ENCODE measurements around the gene STS. TPM values are rescaled to one million over a fixed set of nuclear protein-coding genes. Genes with fewer than 3 reads are reported as not detected.

STS gene
- total and polyA plus RNA-seq, 8 donors = 1.1 to 8.7 (median 2.6) TPM

GRCh38 chrX:7127056-7127455 is 20.5 kb upstream of the STS start:
- FAIRE-seq (no peak), ATAC-seq (no peak), DNase-seq (no peak)
- Histone ChIP-seq H3K9me3 (no peaks in the 10 kb centered on the region), H3K27me3 (no peaks in the 10 kb centered on the region), H3K4me1 (peaks cover 0 to 17% (median 0%) of the 10 kb centered on the region in 3 donors), H3K4me3 (no peak overlapping the region), H3K27ac (no peak overlapping the region), H3K36me3 (no peaks in the 10 kb centered on the region)
- WGBS, 2 donors = 67 to 87% methylated on average over 2 of the region's 2 CpGs
- TF ChIP-seq, protein P1, sequence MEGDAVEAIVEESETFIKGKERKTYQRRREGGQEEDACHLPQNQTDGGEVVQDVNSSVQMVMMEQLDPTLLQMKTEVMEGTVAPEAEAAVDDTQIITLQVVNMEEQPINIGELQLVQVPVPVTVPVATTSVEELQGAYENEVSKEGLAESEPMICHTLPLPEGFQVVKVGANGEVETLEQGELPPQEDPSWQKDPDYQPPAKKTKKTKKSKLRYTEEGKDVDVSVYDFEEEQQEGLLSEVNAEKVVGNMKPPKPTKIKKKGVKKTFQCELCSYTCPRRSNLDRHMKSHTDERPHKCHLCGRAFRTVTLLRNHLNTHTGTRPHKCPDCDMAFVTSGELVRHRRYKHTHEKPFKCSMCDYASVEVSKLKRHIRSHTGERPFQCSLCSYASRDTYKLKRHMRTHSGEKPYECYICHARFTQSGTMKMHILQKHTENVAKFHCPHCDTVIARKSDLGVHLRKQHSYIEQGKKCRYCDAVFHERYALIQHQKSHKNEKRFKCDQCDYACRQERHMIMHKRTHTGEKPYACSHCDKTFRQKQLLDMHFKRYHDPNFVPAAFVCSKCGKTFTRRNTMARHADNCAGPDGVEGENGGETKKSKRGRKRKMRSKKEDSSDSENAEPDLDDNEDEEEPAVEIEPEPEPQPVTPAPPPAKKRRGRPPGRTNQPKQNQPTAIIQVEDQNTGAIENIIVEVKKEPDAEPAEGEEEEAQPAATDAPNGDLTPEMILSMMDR (IDR thresholded peaks at IDR 0.05) = no peak
- intact Hi-C loops (cut with DNase I) = no loop called here

DNA sequence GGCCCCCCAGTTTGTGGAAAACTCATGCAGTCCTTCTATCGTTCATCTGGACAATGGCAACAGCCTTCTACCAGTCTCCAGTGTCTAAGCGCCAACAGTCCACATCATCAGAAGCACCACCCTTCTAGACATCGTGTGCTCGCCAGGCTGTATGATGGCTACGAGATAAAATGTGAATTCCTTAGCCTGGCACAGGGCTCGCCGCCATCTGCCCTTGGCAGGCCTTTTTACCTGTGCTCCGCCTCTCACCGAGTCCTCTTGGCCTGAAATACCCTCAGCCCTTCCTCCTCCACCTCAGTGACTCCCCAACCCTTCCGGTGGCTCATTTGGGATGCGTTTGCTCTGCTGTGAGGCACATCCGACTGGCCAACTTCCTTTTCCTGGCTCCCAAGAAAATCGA is 15.9 kb upstream of the STS start:
- H3K9me3 ChIP-seq = no peaks in the 10 kb centered on the region
- WGBS, 2 donors = 75 to 77% methylated on average over 13 of the region's 13 CpGs
- no peaks in the 10 kb centered on the region for H3K36me3 ChIP-seq
- peak overlapping the region; percentile 13 to 77 (median 64) for H3K27ac ChIP-seq
- no peak overlapping the region for H3K4me3 ChIP-seq
- DNase-seq (no peak), FAIRE-seq (no peak), ATAC-seq (peak; percentile 12 to 33 (median 22))
- peaks cover 5 to 29% (median 12%) of the 10 kb centered on the region in 3 donors for H3K4me1 ChIP-seq
- intact Hi-C loops (cut with DNase I) = no loop called here
- TF ChIP-seq, protein P1 (IDR thresholded peaks at IDR 0.05) = no peak
- H3K27me3 ChIP-seq = no peaks in the 10 kb centered on the region

DNA sequence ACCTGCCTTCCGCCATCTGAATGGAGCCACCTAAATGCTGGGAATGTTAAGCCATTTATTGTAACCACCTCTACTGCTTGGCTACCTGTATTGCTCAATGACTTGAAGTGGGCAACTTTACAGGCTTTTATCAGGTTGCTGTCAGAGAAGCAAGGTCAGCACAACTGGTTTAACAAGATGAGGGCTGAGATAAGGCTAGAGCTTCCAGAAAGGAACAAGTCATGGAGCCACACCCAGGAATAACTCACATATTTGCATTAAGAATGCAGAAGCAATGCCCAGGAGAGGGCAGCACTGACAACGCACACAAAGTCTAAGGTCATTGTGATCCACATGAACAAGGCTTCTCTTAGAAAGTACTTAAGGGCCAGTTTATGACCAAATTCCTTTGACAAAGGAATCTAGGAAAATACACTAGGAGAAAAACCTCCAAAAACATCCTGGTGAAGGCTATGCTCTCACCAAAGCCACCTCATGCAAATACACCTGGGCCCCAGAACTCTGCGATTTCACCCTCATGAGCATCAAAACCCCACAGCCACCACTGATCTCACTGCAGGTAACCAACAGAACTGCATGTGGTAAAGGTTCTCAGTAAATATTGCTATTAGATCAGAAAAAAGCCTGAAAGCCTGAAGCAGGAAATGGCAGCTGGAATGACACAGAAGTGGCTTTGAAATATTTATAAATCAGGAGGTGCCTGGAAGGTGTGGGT is 15.0 kb upstream of the STS start:
- intact Hi-C loops (cut with DNase I) = no loop called here
- H3K27ac ChIP-seq = peak overlapping the region; percentile 51 to 77 (median 66)
- FAIRE-seq = peak; percentile 91
- H3K27me3 ChIP-seq = no peaks in the 10 kb centered on the region
- peaks cover 5 to 25% (median 12%) of the 10 kb centered on the region in 3 donors for H3K4me1 ChIP-seq
- ATAC-seq = peak; percentile 93 to 95 (median 94)
- no peaks in the 10 kb centered on the region for H3K36me3 ChIP-seq
- no peak overlapping the region for H3K4me3 ChIP-seq
- 49 to 51% methylated on average over 3 of the region's 3 CpGs for WGBS, 2 donors
- TF ChIP-seq, protein P1 (IDR thresholded peaks at IDR 0.05) = peak in 2 of 4 donors; percentile 35 to 39
- DNase-seq = peak in 5 of 6 donors; percentile 61 to 84 (median 74)
- no peaks in the 10 kb centered on the region for H3K9me3 ChIP-seq

DNA sequence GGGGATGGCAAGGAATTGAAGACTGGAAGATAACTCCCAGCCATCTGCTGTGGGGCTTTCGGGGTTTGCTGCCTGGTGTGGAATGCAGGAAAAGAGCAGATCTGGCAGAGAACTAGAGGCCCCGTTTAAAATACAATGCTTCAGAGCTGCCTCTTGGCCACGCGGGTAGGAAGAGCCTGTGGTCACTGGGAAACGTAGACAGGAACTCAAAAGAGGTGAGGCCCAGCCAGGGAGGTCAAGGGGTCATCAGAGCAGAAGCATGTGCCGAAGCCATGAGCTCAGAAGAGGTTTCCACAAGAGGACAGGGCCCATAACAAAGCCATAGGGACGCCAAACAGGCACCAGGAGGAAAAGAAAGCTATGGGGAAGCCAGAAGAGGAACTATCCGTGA is 14.5 kb upstream of the STS start:
- intact Hi-C loops (cut with DNase I) = no loop called here
- TF ChIP-seq, protein P1 (IDR thresholded peaks at IDR 0.05) = no peak
- ATAC-seq = peak in 3 of 4 donors; percentile 3 to 19 (median 6)
- 60 to 61% methylated on average over 8 of the region's 8 CpGs for WGBS, 2 donors
- FAIRE-seq = no peak
- Histone ChIP-seq H3K27ac (peak overlapping the region; percentile 51 to 77 (median 66)), H3K27me3 (no peaks in the 10 kb centered on the region), H3K9me3 (no peaks in the 10 kb centered on the region), H3K4me1 (peaks cover 5 to 25% (median 12%) of the 10 kb centered on the region in 3 donors), H3K36me3 (no peaks in the 10 kb centered on the region), H3K4me3 (no peak overlapping the region)
- no peak for DNase-seq

- no peak for FAIRE-seq
- intact Hi-C loops (cut with DNase I) = no loop called here
- Histone ChIP-seq H3K9me3 (no peaks in the 10 kb centered on the region), H3K27ac (no peak overlapping the region), H3K4me3 (no peak overlapping the region), H3K27me3 (no peaks in the 10 kb centered on the region), H3K4me1 (peaks cover 5 to 22% (median 12%) of the 10 kb centered on the region in 3 donors), H3K36me3 (no peaks in the 10 kb centered on the region)
- DNase-seq = no peak
- 91 to 95% methylated on average over 2 of the region's 2 CpGs for WGBS, 2 donors
- ATAC-seq = no peak
- TF ChIP-seq, protein P1 (IDR thresholded peaks at IDR 0.05) = no peak
These were observed 12.5 kb upstream of the STS start for GRCh38 chrX:7134981-7135380.
